ENCODE measurements around the gene TPD52L3.

TPD52L3 gene

DNA sequence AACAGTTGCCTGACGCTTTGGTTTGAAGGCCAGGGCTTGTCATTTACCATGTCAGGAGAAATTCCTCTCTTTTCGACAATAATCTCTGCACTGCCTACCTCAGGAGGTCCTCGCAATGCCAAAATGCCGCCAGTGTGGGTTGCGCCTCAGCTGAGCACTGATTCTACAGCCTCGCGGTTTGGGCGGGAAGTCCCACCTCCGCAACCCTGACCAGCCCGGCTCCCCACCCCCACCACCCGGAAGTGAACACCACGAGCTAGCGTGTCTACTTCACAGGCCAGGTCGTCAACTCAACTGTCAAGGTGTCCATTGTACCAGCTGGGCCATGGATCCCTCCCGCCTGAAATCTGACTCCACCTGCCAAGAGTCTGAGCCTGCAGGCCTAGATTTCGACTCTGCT is at the start of gene TPD52L3:
Gene TPD52L3 (plus strand): TSS at position 273 of the 400 bp plus-strand sequence. CDS start 221 bp downstream, outside the sequence.
- DNase-seq = no peak

DNA sequence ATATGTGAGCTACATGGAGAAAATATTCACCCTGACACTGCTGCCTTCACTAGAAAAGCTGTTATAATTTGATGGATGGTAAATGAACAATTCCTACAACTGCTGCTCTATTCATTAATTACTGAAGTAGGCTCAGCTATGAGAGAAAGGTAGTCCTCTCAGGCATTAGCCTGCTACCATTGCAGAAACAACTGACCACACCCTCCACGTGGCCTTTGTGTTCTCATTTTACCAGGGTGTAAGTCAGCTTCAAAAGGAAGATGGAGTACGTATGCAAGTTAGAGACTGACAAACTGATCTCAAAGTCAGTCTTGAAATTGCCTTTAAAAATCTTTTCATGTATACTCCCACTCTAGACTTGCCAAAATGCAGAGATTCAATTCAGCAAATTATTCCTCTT is 26.3 kb upstream of the TPD52L3 start:
- DNase-seq = no peak

DNA sequence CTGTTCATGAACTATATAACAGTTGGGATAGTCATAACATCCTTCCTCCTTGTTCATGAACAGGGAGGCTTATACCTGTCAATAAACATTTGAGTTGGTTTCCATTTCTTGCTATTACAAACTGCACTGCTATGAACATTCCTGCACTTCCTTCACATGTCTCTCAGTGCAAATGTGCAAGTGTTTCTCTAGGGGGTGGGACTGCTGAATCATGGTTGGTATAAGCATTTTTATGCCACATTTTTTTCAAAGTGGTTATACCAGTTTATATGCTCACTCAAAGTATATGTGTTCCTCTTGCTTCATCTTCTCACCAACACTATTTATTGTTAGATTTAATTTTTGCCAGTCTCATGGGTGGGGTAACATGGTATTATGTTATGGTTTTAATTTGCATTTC is 25.8 kb upstream of the TPD52L3 start:
- DNase-seq = no peak

GRCh38 chr9:6304232-6304631 is 23.9 kb upstream of the TPD52L3 start:
- no peak for DNase-seq

- DNase-seq = no peak
Measured at GRCh38 chr9:6305954-6306563, 22.1 kb upstream of the TPD52L3 start.

DNA sequence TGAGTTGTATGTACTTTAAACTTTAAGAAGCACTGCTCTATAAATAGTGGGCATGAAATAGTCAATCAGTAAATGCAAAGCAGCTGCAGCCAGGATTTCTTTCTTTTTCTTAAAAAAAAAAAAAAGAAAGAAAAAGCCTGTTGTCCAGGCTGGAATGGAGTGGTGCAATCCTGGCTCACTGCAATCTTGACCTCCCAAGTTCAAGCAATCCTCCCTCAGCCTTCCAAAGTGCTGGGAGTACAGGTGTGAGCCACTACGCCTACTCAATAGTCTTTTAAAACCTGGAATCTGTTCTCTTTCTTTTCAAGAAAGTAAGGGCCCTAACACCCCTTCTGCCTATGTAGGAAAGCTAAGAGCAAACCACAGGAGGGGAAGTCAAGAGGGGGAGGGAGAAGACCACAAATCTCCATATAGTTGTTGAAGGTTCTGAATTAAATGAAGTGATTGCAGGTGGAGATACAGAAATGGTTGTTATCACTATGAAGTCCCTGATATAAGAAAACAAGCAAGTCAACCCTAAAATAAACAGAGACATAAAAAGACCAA is 20.6 kb upstream of the TPD52L3 start:
- no peak for DNase-seq

DNA sequence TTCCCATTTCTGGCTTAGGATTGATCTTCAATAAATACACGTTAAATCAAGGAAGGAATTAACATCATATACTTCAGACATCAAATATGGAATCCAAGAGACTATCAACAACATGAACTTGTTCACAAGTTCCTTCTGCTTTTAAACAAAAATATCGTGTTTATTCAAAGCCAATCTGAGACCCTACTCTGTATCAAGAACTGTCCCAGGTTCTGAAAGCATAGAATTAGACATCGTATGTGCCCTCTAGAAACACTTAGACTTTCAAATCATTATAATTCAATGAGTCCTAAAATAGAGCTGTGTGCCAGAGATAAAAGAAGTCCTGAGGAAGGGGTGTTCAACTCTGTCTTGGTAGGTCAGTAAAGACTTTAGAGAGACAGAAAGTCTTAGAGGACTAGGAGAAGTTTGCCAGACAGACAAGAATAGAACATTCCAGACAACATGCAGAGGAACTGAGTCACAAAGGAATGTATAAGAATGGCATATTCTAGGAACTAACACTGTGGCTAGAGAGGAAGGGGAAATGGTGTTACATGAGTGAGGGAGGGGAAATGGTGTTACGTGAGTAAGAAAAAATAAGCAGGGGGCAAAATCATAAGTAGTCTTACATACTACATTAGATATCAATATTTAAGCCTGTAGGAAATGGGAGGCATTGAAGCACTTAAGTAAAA is 2.9 kb downstream of the TPD52L3 start:
- no peak for DNase-seq

GRCh38 chr9:6334305-6334704 is 6.1 kb downstream of the TPD52L3 start:
- DNase-seq = no peak

- DNase-seq = no peak
Measured at GRCh38 chr9:6348766-6349165, 20.6 kb downstream of the TPD52L3 start.

- no peak for DNase-seq
Measured at GRCh38 chr9:6351737-6352136, 23.6 kb downstream of the TPD52L3 start.

GRCh38 chr9:6354072-6354686 is 26.0 kb downstream of the TPD52L3 start:
- no peak for DNase-seq

DNA sequence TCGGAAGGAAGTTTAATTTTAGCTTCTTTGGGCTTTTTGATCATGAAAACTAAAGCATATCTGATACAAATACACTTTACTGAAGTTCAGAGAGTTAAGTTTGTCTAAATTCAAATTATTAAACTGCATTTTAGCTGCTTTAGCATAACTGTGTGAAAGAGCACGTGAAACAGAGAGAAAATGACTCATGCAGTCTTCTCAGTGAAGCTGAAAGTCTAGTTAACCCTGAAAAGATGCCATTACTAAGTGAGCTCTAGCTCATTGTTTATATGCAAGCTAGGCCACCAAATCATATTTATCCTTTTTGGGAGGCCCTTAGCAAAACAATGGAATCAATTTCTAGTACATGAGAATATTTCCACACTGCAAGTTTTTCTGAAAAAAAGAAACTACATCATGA is 27.6 kb downstream of the TPD52L3 start:
- DNase-seq = no peak

DNA sequence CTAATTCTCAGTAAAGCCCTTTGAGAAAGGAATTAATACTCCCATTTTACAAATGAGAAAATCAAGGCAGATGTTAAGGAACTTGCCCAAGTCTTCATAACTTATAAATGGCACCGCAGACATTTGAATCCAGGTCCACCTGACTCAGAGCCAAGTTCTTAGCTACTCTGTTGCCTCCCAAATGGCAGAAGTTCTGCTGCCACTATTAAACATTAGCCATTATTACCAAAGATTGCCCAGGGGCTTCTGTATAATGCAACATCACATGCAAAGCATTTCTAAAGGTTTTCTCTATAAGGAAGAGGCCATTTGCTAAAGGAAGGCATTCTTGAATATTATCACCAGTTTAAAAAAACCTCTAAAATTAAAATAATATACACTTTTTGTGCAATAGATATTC is 28.3 kb downstream of the TPD52L3 start:
- DNase-seq = no peak

GRCh38 chr9:6356904-6357303 is 28.7 kb downstream of the TPD52L3 start:
- DNase-seq = no peak

- no peak for DNase-seq
Measured at GRCh38 chr9:6367128-6367890, 39.1 kb downstream of the TPD52L3 start.

- no peak for DNase-seq
Measured at GRCh38 chr9:6368831-6369230, 40.7 kb downstream of the TPD52L3 start.

Data from GOT3 (cell line).